ENCODE data around the gene HSPA1B.

DNA sequence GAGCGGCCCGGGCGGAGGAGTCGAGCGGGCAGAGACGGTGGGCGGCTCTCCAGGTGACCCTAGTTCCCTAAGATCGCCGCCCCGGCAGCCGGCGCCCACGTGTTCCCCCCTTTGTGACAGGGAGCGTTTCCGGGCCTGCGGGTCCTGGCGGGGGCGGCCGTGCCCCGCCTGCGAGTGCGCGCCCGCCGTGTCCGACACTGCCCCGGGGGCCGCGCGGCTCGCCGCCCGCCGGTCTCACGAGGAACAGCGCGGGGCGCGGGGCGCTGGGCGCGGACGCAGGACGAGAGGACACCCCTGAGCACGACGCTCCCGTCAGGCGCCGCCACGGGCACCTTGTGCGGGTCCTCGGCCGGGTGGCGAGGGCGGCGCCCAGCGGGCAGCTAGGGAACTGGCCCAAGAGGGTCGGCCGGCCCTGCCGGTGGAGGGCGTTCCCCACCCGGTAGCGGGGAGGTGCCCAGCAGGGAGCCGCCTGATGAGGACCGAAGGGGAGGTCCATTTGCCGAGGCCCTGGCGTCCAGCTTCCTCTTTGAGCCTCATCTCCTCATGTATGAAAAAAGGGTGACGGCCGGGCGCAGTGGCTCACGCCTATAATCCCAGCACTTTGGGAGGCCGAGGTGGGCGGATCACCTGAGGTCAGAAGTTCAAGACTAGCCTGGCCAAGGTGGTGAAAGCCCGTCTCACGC, 31.8 kb upstream of the HSPA1B start, which contains the start of gene VARS1:
- no peak for TF ChIP-seq EZH2 (IDR thresholded peaks at IDR 0.05; ENCODE audit: borderline replicate concordance, low read depth, low read length, poor library complexity, severe bottlenecking)
- TF ChIP-seq, protein P1, sequence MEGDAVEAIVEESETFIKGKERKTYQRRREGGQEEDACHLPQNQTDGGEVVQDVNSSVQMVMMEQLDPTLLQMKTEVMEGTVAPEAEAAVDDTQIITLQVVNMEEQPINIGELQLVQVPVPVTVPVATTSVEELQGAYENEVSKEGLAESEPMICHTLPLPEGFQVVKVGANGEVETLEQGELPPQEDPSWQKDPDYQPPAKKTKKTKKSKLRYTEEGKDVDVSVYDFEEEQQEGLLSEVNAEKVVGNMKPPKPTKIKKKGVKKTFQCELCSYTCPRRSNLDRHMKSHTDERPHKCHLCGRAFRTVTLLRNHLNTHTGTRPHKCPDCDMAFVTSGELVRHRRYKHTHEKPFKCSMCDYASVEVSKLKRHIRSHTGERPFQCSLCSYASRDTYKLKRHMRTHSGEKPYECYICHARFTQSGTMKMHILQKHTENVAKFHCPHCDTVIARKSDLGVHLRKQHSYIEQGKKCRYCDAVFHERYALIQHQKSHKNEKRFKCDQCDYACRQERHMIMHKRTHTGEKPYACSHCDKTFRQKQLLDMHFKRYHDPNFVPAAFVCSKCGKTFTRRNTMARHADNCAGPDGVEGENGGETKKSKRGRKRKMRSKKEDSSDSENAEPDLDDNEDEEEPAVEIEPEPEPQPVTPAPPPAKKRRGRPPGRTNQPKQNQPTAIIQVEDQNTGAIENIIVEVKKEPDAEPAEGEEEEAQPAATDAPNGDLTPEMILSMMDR (conservative IDR thresholded peaks at IDR 0.05; ENCODE audit: low read depth, low read length), result peak; percentile 74

Data from A673 (cell line).